Neural progenitor cell (in vitro differentiated cells): ENCODE data around the gene DCANP1. TPM values are rescaled to one million over a fixed set of nuclear protein-coding genes. Genes with fewer than 3 reads are reported as not detected.

ENCODE experiments used
- DNase-seq: peaks from one replicate; pipeline ENCODE4 v3.0.0-alpha.2; 2016; ENCODE audit warnings: low spot score
- H2AFZ ChIP-seq: fragments of 200-600 bp; sonication (generic); replicated peaks from 2 replicates; pipeline ENCODE4 v1.6.1; 2016; ENCODE audit warnings: antibody characterized with exemption
- H3F3A ChIP-seq: fragments of 200-600 bp; sonication (generic); 2 replicates; pipeline ENCODE4 v1.6.1; 2016; ENCODE audit warnings: antibody characterized with exemption, low read depth
- H3K27ac ChIP-seq: fragments of 200-600 bp; sonication (generic); 2 replicates; pipeline ENCODE4 v1.5.1; 2016; ENCODE audit warnings: mild to moderate bottlenecking
- H3K27me3 ChIP-seq: fragments of 200-600 bp; sonication (generic); 2 replicates; pipeline ENCODE4 v1.6.1; 2016; ENCODE audit warnings: mild to moderate bottlenecking, moderate library complexity
- H3K36me3 ChIP-seq: fragments of 200-600 bp; sonication (generic); 2 replicates; pipeline ENCODE4 v1.5.1; 2016
- H3K4me1 ChIP-seq: fragments of 200-600 bp; sonication (generic); 2 replicates; pipeline ENCODE4 v1.6.1; 2016; ENCODE audit warnings: mixed run types
- H3K4me2 ChIP-seq: fragments of 200-600 bp; sonication (generic); 2 replicates; pipeline ENCODE4 v1.6.1; 2016
- H3K4me3 ChIP-seq: fragments of 200-600 bp; sonication (generic); 2 replicates; pipeline ENCODE4 v1.5.1; 2016
- H3K79me2 ChIP-seq: fragments of 200-600 bp; sonication (generic); 2 replicates; pipeline ENCODE4 v1.6.1; 2016; ENCODE audit warnings: low read depth
- H3K9ac ChIP-seq: fragments of 200-600 bp; sonication (generic); 2 replicates; pipeline ENCODE4 v1.6.1; 2016
- H3K9me3 ChIP-seq: fragments of 200-600 bp; sonication (generic); 2 replicates; pipeline ENCODE4 v1.5.1; 2016; ENCODE audit warnings: low read depth
- H4K20me1 ChIP-seq: fragments of 200-600 bp; sonication (generic); 2 replicates; pipeline ENCODE4 v1.6.1; 2016; ENCODE audit warnings: low read depth
- H3K27ac Mint-ChIP-seq: 3 replicates; pipeline ENCODE4 v1.8.0; 2021; ENCODE audit warnings: mixed read lengths
- H3K27me3 Mint-ChIP-seq: 2 replicates; pipeline ENCODE4 v1.8.0; 2022; ENCODE audit warnings: low read depth, mild to moderate bottlenecking, inconsistent platforms, moderate library complexity, mixed read lengths; ENCODE audit not compliant: insufficient read depth
- H3K36me3 Mint-ChIP-seq: 3 replicates; pipeline ENCODE4 v1.8.0; 2021; ENCODE audit warnings: mixed read lengths
- H3K4me1 Mint-ChIP-seq: 3 replicates; pipeline ENCODE4 v1.8.0; 2021; ENCODE audit warnings: mixed read lengths
- H3K4me3 Mint-ChIP-seq: 3 replicates; pipeline ENCODE4 v1.8.0; 2021; ENCODE audit warnings: mild to moderate bottlenecking, moderate library complexity, mixed read lengths
- H3K9me3 Mint-ChIP-seq: 3 replicates; pipeline ENCODE4 v1.8.0; 2020; ENCODE audit warnings: mixed read lengths
- CTCF ChIP-seq: fragments of 200-600 bp; sonication (generic); IDR thresholded peaks from 2 replicates; pipeline ENCODE4 v1.5.1; 2017; ENCODE audit warnings: antibody characterized with exemption, mild to moderate bottlenecking
- EZH2 ChIP-seq: fragments of 200-600 bp; sonication (generic); IDR thresholded peaks from 2 replicates; pipeline ENCODE4 v1.6.1; 2017; ENCODE audit warnings: antibody characterized with exemption, mild to moderate bottlenecking, moderate library complexity
- EZH2phosphoT487 ChIP-seq: fragments of 200-600 bp; sonication (generic); IDR thresholded peaks from 2 replicates; pipeline ENCODE4 v1.6.1; 2017; ENCODE audit warnings: antibody characterized with exemption
- total RNA-seq: library from RNA; depleted of rRNA; stranded (reverse); fragments of >200 nt; gene quantifications from 2 replicates; pipeline ENCODE4 v1.2.3, GENCODE V29; 2015; ENCODE audit warnings: low replicate concordance

DCANP1 gene
- total RNA-seq, 1 donor from 2014 or later, result not detected

GRCh38 chr5:135428586-135428985 lies 18.6 kb downstream of the DCANP1 start:
- H3K27ac ChIP-seq, result no peak overlapping the region
- DNase-seq, result no peak
- no peaks in the 10 kb centered on the region for H3F3A ChIP-seq
- H3K36me3 ChIP-seq, result no peaks in the 10 kb centered on the region
- no peak overlapping the region for H3K4me3 ChIP-seq
- no peak overlapping the region for H2AFZ ChIP-seq
- peaks cover 4% of the 10 kb centered on the region for H3K9me3 ChIP-seq
- no peak overlapping the region for H3K4me2 ChIP-seq
- Mint-ChIP-seq H3K9me3 (peaks cover 10% of the 10 kb centered on the region), H3K27ac (no peak overlapping the region), H3K4me1 (peaks cover 1% of the 10 kb centered on the region), H3K4me3 (peak overlapping the region; percentile 15), H3K27me3 (peaks cover 6% of the 10 kb centered on the region), H3K36me3 (peaks cover 2% of the 10 kb centered on the region)
- H4K20me1 ChIP-seq, result no peaks in the 10 kb centered on the region
- peaks cover 8% of the 10 kb centered on the region for H3K4me1 ChIP-seq
- TF ChIP-seq EZH2 (no peak), EZH2phosphoT487 (no peak), CTCF (no peak)
- H3K79me2 ChIP-seq, result no peaks in the 10 kb centered on the region
- no peaks in the 10 kb centered on the region for H3K27me3 ChIP-seq
- no peak overlapping the region for H3K9ac ChIP-seq

GRCh38 chr5:135426102-135427082 lies 20.8 kb downstream of the DCANP1 start:
- Mint-ChIP-seq H3K9me3 (peaks cover 10% of the 10 kb centered on the region), H3K27ac (no peak overlapping the region), H3K36me3 (peaks cover 2% of the 10 kb centered on the region), H3K4me1 (no peaks in the 10 kb centered on the region), H3K4me3 (no peak overlapping the region), H3K27me3 (peaks cover 6% of the 10 kb centered on the region)
- TF ChIP-seq CTCF (peak; percentile 78), EZH2 (no peak), EZH2phosphoT487 (no peak)
- H3K27me3 ChIP-seq, result peaks cover 5% of the 10 kb centered on the region
- no peak overlapping the region for H2AFZ ChIP-seq
- H3K79me2 ChIP-seq, result no peaks in the 10 kb centered on the region
- H3K4me1 ChIP-seq, result peaks cover 8% of the 10 kb centered on the region
- H3F3A ChIP-seq, result no peaks in the 10 kb centered on the region
- H3K4me2 ChIP-seq, result no peak overlapping the region
- peak; percentile 58 for DNase-seq
- H3K4me3 ChIP-seq, result no peak overlapping the region
- no peaks in the 10 kb centered on the region for H3K36me3 ChIP-seq
- no peak overlapping the region for H3K27ac ChIP-seq
- no peak overlapping the region for H3K9ac ChIP-seq
- no peaks in the 10 kb centered on the region for H4K20me1 ChIP-seq
- H3K9me3 ChIP-seq, result peaks cover 4% of the 10 kb centered on the region

- Histone ChIP-seq H3F3A (no peaks in the 10 kb centered on the region), H3K4me1 (peaks cover 8% of the 10 kb centered on the region), H3K4me2 (no peak overlapping the region), H3K79me2 (no peaks in the 10 kb centered on the region), H3K27me3 (peaks cover 12% of the 10 kb centered on the region), H3K36me3 (no peaks in the 10 kb centered on the region), H2AFZ (no peak overlapping the region), H4K20me1 (no peaks in the 10 kb centered on the region), H3K4me3 (no peak overlapping the region), H3K9ac (no peak overlapping the region), H3K9me3 (peaks cover 4% of the 10 kb centered on the region), H3K27ac (no peak overlapping the region)
- Mint-ChIP-seq H3K27me3 (peaks cover 6% of the 10 kb centered on the region), H3K4me3 (no peak overlapping the region), H3K9me3 (peaks cover 10% of the 10 kb centered on the region), H3K36me3 (peaks cover 2% of the 10 kb centered on the region), H3K4me1 (no peaks in the 10 kb centered on the region), H3K27ac (no peak overlapping the region)
- TF ChIP-seq EZH2 (no peak), CTCF (no peak), EZH2phosphoT487 (no peak)
- no peak for DNase-seq
These were observed 21.5 kb downstream of the DCANP1 start for GRCh38 chr5:135425641-135426040.
